K562 (cell line): ENCODE results near the gene GPM6B.

Experiments
- BRCA1 ChIP-seq, 2 experiments: fragments of 450-650 bp in 1 of 2; sonication (generic) in 1 of 2; formaldehyde crosslinking in 1 of 2; IDR thresholded peaks; 2 replicates each; pipeline versions ENCODE4 v1.5.0 to v1.6.1; 2017 to 2020; ENCODE audit warnings: mild to moderate bottlenecking in 1 of 2, missing genetic modification reagents in 1 of 2
- CTBP1 ChIP-seq: fragments of 450-650 bp; IDR thresholded peaks from 2 replicates; pipeline ENCODE4 v1.6.1; 2016; ENCODE audit warnings: borderline replicate concordance
- CTCF ChIP-seq, 3 experiments: IDR thresholded peaks in 2 of 3; conservative IDR thresholded peaks in 1 of 3; 2 replicates each; pipeline ENCODE4 v1.5.1; 2011 to 2012; ENCODE audit warnings: low read length in 3 of 3, mild to moderate bottlenecking in 3 of 3, control low read depth in 2 of 3, improper control_type of control experiment in 1 of 3, inconsistent platforms in 1 of 3, low read depth in 1 of 3, mixed read lengths in 1 of 3, moderate library complexity in 1 of 3; ENCODE audit not compliant: insufficient read depth in 2 of 3
- ETV5 ChIP-seq: sonication (generic); formaldehyde crosslinking; IDR thresholded peaks from 2 replicates; pipeline ENCODE4 v1.4.0; 2020; ENCODE audit warnings: low read depth, mild to moderate bottlenecking, missing genetic modification reagents
- ETV6 ChIP-seq, 3 experiments: fragments of 150-350 bp in 1 of 3; sonication (generic) in 1 of 3; formaldehyde crosslinking in 1 of 3; IDR thresholded peaks; 2 replicates each; pipeline versions ENCODE4 v1.6.1 to v1.8.0; 2014 to 2022; ENCODE audit warnings: borderline replicate concordance in 2 of 3, low read depth in 2 of 3, antibody characterized with exemption in 1 of 3, low read length in 1 of 3, mild to moderate bottlenecking in 1 of 3, missing genetic modification reagents in 1 of 3
- IRF1 ChIP-seq: sonication (generic); formaldehyde crosslinking; IDR thresholded peaks from 2 replicates; pipeline ENCODE4 v1.8.0; 2022; ENCODE audit warnings: missing genetic modification reagents, mild to moderate bottlenecking, borderline replicate concordance
- KLF10 ChIP-seq: fragments of 250-450 bp; sonication (Bioruptor Pico); IDR thresholded peaks from 2 replicates; pipeline ENCODE4 v1.6.1; 2021; ENCODE audit warnings: matching md5 sums
- RAD21 ChIP-seq, 2 experiments: fragments of 250-450 bp in 1 of 2; fragments of 450-650 bp in 1 of 2; sonication (Bioruptor Pico) in 1 of 2; formaldehyde crosslinking in 1 of 2; IDR thresholded peaks in 1 of 2; conservative IDR thresholded peaks in 1 of 2; 2 replicates each; pipeline versions ENCODE4 v1.4.0 to v1.8.0; 2020 to 2022; ENCODE audit warnings: mild to moderate bottlenecking in 2 of 2, moderate library complexity in 1 of 2
- USF1 ChIP-seq: sonication (generic); formaldehyde crosslinking; IDR thresholded peaks from 2 replicates; pipeline ENCODE4 v1.9.0; 2022; ENCODE audit warnings: mild to moderate bottlenecking, missing genetic modification reagents

GRCh38 chrX:13843150-13843721 is 26.3 kb upstream of the GPM6B start:
- no peak for TF ChIP-seq ETV6 (IDR thresholded peaks at IDR 0.05; ENCODE audit: borderline replicate concordance in 1 of 2, low read depth in 2 of 2, low read length in 1 of 2)
- TF ChIP-seq ETV6 (CRISPR knock-in tag; IDR thresholded peaks at IDR 0.05; ENCODE audit: borderline replicate concordance), result no peak
- no peak for TF ChIP-seq BRCA1 (IDR thresholded peaks at IDR 0.05)
- TF ChIP-seq BRCA1 (CRISPR knock-in tag; IDR thresholded peaks at IDR 0.05), result no peak
- TF ChIP-seq CTCF (IDR thresholded peaks at IDR 0.05 in 2 of 3, conservative IDR thresholded peaks at IDR 0.05 in 1 of 3; ENCODE audit: insufficient read depth in 2 of 3, low read depth in 1 of 3, low read length in 3 of 3), result no peak
- no peak for TF ChIP-seq CTBP1
- no peak for TF ChIP-seq USF1 (CRISPR knock-in tag)
- no peak for TF ChIP-seq RAD21 (CRISPR knock-in tag; conservative IDR thresholded peaks at IDR 0.05 in 1 of 2, IDR thresholded peaks at IDR 0.05 in 1 of 2)
- TF ChIP-seq IRF1, result no peak
- TF ChIP-seq ETV5 (CRISPR knock-in tag), result no peak
- TF ChIP-seq KLF10 (CRISPR knock-in tag), result no peak
